CD4-positive, alpha-beta T cell treated with Interleukin-21 for 1 hour (primary cell): ENCODE data around the gene POT1.
"Not testable (repeated sequence)": the region's sequence is repeated elsewhere in the genome, so short reads cannot be mapped to it uniquely, and the experiment has no call there.

Source experiments
- DNase-seq: peaks from one replicate; pipeline ENCODE4 v3.0.0-alpha.2; 2020

The POT1 gene

DNA sequence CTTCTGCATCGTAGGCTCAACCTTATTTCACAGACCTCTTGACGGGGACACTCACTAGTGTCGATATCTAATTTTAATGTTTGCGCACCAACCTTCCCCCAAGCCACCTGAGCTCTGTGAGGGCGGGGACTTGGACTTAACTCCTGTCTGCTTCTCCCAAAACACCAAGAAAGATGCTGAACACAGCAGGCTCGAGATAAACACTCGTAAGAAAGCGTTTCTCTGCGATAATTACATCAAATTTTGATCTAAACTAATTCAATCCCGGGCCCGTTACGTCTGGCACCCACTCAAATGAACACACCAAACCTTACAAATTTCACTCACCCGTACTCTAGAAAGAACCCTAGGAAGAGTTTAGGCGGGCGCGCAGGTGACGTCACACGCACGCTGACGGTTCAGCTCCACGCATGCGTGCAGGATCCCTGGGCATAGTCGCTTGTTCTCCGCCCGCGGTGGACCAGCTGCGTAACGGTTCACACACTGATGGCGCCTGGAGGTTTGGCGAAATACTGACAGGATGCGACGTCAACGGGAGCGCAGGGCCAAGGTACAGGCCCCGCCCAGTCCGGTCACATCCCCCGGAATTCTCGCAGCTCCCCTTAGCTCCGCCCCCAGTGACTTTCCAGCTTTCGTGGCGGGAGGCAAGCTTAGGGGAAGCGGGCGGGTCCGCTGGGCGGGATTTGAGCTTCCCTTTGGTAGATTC, at the start of gene POT1:
Gene POT1, minus strand, starts transcription at position 359 of the 706 bp plus-strand sequence. CDS start 32,652 bp downstream, outside the sequence.
- DNase-seq = peak; percentile 98

GRCh38 chr7:124975131-124975530, 45.5 kb upstream of the POT1 start:
- DNase-seq = not testable (repeated sequence)

- DNase-seq = no peak
These were observed 35.9 kb upstream of the POT1 start for GRCh38 chr7:124965553-124965952.

GRCh38 chr7:124959676-124960075, 30.1 kb upstream of the POT1 start:
- DNase-seq = no peak

DNA sequence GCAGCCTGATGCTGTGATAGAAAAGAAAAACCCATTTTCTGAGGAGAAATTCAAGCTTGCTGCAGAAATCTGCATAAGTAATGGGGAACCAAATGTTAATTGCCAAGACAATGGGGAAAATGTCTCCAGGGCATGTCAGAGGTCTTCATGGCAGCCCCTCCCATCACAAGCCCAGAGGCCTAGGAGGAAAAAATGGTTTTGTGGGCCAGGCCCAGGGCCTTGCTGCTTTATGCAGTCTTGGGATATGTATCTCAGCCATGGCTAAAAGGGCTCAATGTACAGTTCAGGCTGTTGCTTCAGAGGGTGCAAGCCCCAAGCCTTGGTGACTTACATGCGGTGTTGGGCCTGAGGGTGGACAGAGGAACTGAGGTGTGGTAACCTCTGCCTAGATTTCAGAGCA, 28.3 kb upstream of the POT1 start:
- not testable (repeated sequence) for DNase-seq

GRCh38 chr7:124956160-124956559, 26.5 kb upstream of the POT1 start:
- no peak for DNase-seq

DNA sequence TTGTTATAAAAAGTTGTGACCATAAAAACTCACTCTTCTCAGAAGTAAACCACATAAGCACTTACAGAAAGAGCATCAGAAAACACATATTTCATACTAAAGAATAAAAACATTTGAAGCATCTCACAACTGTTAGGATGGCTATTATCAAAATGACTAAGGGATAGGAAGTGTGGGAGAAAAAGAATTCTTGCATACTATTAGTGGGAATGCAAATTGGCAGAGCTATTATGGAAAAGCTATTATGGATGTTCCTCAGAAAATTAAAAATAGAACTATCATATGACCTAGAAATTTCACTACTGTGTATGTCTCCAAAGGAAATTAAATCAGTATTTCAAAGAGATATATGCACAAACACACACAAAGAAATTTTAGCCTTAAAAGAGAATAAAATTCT, 25.2 kb upstream of the POT1 start:
- DNase-seq = no peak

GRCh38 chr7:124945680-124946079, 16.1 kb upstream of the POT1 start:
- no peak for DNase-seq

DNA sequence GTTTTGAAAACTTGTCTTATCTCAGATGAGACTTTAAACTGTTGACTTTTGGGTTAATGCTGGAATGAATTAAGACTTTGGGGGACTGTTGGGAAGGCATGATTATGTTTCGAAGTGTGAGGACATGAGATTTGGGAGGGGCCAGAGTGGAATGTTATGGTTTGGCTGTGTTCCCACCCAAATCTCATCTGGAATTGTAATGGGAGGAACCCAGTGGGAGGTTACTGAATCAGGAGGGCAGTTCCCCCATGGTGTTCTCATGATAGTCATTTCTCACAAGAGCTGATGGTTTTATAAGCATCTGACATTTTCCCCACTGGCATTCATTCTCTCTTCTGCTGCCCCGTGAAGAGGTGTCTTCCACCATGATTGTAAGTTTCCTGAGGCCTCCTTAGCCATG, 13.8 kb upstream of the POT1 start:
- DNase-seq = no peak

GRCh38 chr7:124942399-124942798, 12.8 kb upstream of the POT1 start:
- DNase-seq = no peak

DNA sequence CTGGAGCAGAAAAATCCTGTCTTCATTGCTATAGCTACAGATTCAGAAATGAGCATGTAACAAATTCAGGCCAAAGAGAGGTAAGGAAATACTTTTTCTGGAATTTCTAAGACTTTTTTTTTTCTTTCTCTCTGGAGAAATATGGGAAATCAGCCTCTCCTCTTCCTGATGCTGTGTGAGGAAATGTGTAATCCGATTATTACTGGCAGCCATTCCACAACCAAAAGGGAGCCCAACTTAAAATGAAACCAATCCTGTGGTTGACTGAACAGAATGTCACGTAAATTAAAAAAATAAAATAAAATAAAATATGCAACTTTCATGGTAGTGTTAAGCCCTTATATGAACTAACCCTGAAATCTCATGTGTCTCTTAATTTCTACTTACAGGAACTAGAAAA, 10.7 kb upstream of the POT1 start:
- no peak for DNase-seq

- no peak for DNase-seq
These were observed 8.5 kb upstream of the POT1 start for GRCh38 chr7:124938128-124938527.

- no peak for DNase-seq
These were observed 7.5 kb upstream of the POT1 start for GRCh38 chr7:124937076-124937475.

GRCh38 chr7:124934841-124935240, 5.2 kb upstream of the POT1 start:
- no peak for DNase-seq

DNA sequence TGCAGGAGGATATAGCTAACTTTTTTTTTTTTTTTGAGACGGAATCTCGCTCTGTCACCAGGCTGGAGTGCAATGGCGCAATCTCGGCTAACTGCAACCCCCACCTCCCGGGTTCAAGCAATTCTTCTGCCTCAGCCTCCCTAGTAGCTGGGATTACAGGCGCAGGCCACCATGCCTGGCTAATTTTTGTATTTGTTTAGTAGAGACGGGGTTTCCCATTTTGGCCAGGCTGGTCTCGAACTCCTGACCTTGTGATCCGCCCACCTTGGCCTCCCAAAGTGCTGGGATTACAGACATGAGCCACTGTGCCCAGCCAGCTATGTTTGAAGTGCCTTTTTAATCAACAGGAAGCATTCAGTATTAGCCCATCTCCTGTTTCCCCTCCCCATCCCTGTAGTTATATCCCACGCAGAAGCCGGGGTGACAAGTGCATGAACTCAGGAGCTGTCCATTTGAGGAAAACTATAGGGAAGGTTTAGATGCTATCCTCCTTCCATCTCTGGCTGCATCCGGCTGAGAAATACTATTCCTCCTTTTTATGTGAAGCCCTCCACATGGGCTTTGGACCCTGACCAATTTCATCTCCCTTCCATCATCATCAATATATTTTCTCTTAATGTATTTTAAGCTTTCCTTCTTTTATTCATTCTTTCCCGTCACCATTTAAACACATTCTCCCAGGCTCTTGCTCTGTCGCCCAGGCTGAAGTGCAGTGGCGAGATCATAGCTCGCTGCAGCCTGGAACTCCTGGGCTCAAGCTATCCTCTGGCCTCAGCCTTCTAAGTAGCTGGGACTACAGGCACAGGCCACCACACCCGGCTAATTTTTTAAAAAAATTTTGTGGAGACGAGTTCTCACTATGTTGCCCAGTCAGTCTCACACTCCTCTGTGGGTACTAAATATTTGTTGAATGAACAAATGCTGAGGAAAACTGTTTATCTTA, 1.3 kb upstream of the POT1 start:
- DNase-seq = peak; percentile 3

DNA sequence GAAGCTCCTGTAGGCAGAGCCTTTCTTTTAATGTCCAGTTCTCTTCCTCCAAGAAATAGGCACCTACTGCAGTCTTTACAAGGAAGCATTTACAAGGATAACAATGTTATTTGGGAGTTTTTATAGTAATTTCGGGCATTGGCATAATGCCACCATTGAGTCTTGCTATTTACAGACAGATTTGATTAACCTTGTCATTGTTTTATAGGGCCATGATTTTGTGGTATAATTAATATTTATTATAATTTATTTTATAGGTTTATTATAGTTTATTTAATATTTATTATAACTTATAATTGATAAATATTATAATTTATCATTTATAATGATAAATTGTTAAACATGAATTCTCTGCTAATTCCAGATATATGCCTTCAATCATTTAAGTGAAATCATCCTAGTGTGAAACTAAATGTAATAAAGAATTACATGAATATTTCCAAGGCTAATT, 573 bp upstream of the POT1 start:
- no peak for DNase-seq

- no peak for DNase-seq
These were observed 4.7 kb downstream of the POT1 start for GRCh38 chr7:124924906-124925305.

DNA sequence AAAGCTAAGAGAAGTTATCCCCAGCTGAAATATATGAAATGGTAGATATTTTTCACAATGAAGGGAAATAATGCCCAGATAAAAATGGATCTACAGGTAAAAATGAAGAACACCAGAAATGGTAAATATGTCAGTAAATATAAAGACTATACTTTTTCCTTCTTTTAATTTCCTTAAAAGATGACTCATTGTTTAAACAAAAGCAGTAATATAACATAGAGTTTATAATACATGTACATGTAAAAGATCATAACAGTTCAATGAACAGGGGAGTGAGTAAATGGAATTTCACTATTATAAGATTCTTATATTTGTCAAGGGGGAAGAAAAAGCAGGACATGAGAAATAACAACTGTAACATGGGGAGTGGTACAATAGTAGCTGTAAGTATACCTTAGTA, 7.4 kb downstream of the POT1 start:
- DNase-seq = no peak

DNA sequence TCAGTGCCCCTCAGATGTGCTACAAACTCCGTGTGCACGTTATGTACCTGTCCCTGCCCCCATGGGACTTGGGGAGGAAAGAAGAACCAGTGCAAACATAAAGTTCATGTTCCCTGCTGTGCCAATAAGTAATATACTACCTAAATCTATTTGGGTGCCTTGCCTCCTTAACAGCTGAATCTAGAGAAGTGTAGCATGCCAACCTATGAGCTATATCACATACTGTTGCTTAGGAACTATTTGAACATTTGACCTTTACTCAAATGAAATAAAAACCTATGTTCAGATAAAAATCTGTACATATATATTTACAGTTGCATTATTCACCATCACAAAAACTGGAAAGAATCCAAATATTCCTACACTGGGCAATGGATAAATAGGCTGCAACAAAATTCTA, 9.8 kb downstream of the POT1 start:
- DNase-seq = no peak

DNA sequence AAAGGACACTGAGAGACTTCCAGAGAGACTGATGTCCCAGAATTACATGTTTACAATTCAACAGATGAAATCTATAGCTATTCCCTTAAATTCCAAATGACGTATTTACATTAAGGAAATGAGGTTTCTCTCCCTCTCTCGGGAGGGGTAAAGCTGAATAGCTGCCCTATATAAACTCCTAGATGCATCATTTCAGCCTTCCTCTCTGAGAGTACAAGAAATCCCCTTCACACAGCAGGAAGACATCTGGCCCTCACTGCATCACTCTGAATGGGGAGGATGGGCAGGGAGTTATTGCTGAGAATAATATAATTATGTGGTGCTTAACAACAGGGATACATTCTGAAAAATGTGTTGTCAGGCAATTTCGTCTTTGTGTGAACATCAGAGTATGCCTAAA, 11.0 kb downstream of the POT1 start:
- DNase-seq = no peak

- DNase-seq = no peak
These were observed 14.4 kb downstream of the POT1 start for GRCh38 chr7:124915242-124915641.

DNA sequence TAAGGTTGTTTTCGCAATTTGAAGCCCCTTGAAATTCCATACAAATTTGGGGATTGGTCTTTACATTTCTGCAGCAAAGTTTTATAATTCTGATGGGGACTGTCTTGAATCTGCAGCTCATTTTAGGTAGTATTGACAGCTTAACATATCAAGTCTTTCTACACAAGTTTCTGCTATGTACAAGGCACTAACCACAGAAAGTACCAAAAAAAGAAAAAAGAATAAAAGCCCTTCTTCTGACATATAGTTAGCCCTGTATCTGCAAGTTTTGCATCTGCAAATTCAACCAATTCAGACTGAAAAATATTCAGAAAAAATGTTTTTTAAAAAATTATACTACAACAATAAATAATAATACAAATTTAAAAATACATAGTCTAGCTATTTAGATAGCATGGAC, 15.3 kb downstream of the POT1 start:
- DNase-seq = no peak

DNA sequence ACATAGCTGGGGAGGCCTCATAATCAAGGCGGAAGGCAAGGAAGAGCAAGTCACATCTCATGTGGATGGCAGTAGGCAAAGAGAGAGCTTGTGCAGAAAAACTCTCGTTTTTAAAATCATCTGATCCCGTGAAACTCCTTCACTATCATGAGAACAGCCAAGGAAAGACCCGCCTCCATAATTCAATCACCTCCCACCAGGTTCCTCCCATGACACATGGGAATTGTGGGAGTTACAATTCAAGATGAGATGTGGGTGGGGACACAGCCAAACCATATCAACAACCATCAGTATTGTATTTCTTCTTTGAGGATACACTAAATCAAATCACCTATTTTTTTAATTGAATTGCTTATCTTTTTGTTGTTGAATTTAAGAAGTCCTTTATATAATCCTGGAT, 16.7 kb downstream of the POT1 start:
- no peak for DNase-seq

DNA sequence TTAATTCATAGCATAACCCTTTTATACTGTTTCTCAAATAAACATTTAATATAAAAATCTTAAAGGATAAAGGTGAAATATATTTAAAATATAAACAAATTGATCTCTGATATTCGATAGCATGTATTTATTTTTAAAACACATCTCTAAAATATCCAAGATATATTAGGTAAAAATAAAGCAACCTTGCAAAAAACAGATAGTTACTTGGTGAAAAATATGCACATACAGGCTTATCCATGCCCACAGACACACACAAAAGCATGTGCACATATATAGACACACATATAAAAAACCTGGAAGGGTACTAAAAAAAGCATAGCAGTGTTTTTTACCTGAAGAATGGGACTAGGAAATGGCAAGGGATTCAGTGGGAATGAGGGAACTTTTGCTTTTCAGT, 19.8 kb downstream of the POT1 start:
- DNase-seq = no peak
